ENCODE measurements around the gene TMEM151B. TPM values are rescaled to one million over a fixed set of nuclear protein-coding genes. Genes with fewer than 3 reads are reported as not detected.

Gene TMEM151B
- total and polyA plus RNA-seq, 2 of the 13 experiments (the other 11 are each of a cell fraction or from before 2014, with no cell fraction given) = not detected

- TF ChIP-seq ZNF354B (CRISPR knock-in tag; IDR thresholded peaks at IDR 0.05) = no peak; the same call in 1 of the 2 replicates
- no peak for TF ChIP-seq ATRX (CRISPR knock-in tag; IDR thresholded peaks at IDR 0.05; ENCODE audit: borderline replicate concordance)
- TF ChIP-seq REL (CRISPR knock-in tag; conservative IDR thresholded peaks at IDR 0.05) = no peak
- peak; percentile 20 for TF ChIP-seq PTBP1 (IDR thresholded peaks at IDR 0.05; ENCODE audit: low read depth, low read length, poor library complexity, severe bottlenecking)
- 0 out of 2 replicates have a peak, but pooled peaks have one; percentile 12 for TF ChIP-seq DRAP1 (CRISPR knock-in tag; IDR thresholded peaks at IDR 0.05)
- TF ChIP-seq ZSCAN9 (CRISPR knock-in tag; IDR thresholded peaks at IDR 0.05; ENCODE audit: borderline replicate concordance) = 0 out of 2 replicates have a peak, but pooled peaks have one; percentile 29
- no peak for TF ChIP-seq RBAK (CRISPR knock-in tag; IDR thresholded peaks at IDR 0.05)
- TF ChIP-seq SMAD3 (CRISPR knock-in tag; IDR thresholded peaks at IDR 0.05) = peak; percentile 74; the same call in 1 of the 2 replicates
- peak; percentile 87 for TF ChIP-seq HIC2 (CRISPR knock-in tag; IDR thresholded peaks at IDR 0.05; ENCODE audit: low read depth)
- TF ChIP-seq ZBTB37 (CRISPR knock-in tag; IDR thresholded peaks at IDR 0.05) = peak; percentile 18; the same call in 1 of the 2 replicates
- peak; percentile 59; the same call in 1 of the 2 replicates for TF ChIP-seq ZNF317 (CRISPR knock-in tag; IDR thresholded peaks at IDR 0.05)
- TF ChIP-seq RNF219 (CRISPR knock-in tag; IDR thresholded peaks at IDR 0.05) = no peak
- no peak for TF ChIP-seq ZBTB46 (CRISPR knock-in tag; IDR thresholded peaks at IDR 0.05; ENCODE audit: borderline replicate concordance)
- no peak for TF ChIP-seq MIER2 (CRISPR knock-in tag; IDR thresholded peaks at IDR 0.05)
- no peak for TF ChIP-seq ZNF7 (CRISPR knock-in tag; IDR thresholded peaks at IDR 0.05)
- TF ChIP-seq MIER3 (CRISPR knock-in tag; IDR thresholded peaks at IDR 0.05; ENCODE audit: borderline replicate concordance) = no peak
- TF ChIP-seq UBTF (CRISPR knock-in tag; IDR thresholded peaks at IDR 0.05) = peak; percentile 78
- no peak for TF ChIP-seq ATF4 (CRISPR knock-in tag; IDR thresholded peaks at IDR 0.05)
Observed at GRCh38 chr6:44221291-44221960, 48.8 kb upstream of the TMEM151B start (continued).

Measured in HepG2 (cell line).